ENCODE results near the gene ATP4B.

Gene ATP4B

GRCh38 chr13:113657851-113658741 is at the start of gene ATP4B:
TSS of gene ATP4B (minus strand) at chr13:113658198. CDS start at chr13:113658144, 54 bp downstream.
- no peak for TF ChIP-seq GATA2 (IDR thresholded peaks at IDR 0.05; ENCODE audit: low read depth, low read length)
- no peak for TF ChIP-seq GATA3 (IDR thresholded peaks at IDR 0.05; ENCODE audit: low read depth, low read length)

GRCh38 chr13:113672002-113672651 is 14.1 kb upstream of the ATP4B start:
- TF ChIP-seq GATA2 (IDR thresholded peaks at IDR 0.05; ENCODE audit: low read depth, low read length) = no peak
- no peak for TF ChIP-seq GATA3 (IDR thresholded peaks at IDR 0.05; ENCODE audit: low read depth, low read length)

- TF ChIP-seq GATA3 (IDR thresholded peaks at IDR 0.05; ENCODE audit: low read depth, low read length) (no peak), GATA2 (IDR thresholded peaks at IDR 0.05; ENCODE audit: low read depth, low read length) (no peak)
Measured at GRCh38 chr13:113671066-113672001, 13.3 kb upstream of the ATP4B start.

- TF ChIP-seq GATA3 (IDR thresholded peaks at IDR 0.05; ENCODE audit: low read depth, low read length) = no peak
- no peak for TF ChIP-seq GATA2 (IDR thresholded peaks at IDR 0.05; ENCODE audit: low read depth, low read length)
Measured at GRCh38 chr13:113670541-113670940, 12.5 kb upstream of the ATP4B start.

- no peak for TF ChIP-seq GATA2 (IDR thresholded peaks at IDR 0.05; ENCODE audit: low read depth, low read length)
- TF ChIP-seq GATA3 (IDR thresholded peaks at IDR 0.05; ENCODE audit: low read depth, low read length) = no peak
Measured at GRCh38 chr13:113669755-113670341, 11.8 kb upstream of the ATP4B start.

- TF ChIP-seq GATA2 (IDR thresholded peaks at IDR 0.05; ENCODE audit: low read depth, low read length) = no peak
- TF ChIP-seq GATA3 (IDR thresholded peaks at IDR 0.05; ENCODE audit: low read depth, low read length) = no peak
Measured at GRCh38 chr13:113669231-113669754, 11.3 kb upstream of the ATP4B start.

GRCh38 chr13:113668491-113668971 is 10.5 kb upstream of the ATP4B start:
- TF ChIP-seq GATA3 (IDR thresholded peaks at IDR 0.05; ENCODE audit: low read depth, low read length) (no peak), GATA2 (IDR thresholded peaks at IDR 0.05; ENCODE audit: low read depth, low read length) (no peak)

- no peak for TF ChIP-seq GATA3 (IDR thresholded peaks at IDR 0.05; ENCODE audit: low read depth, low read length)
- no peak for TF ChIP-seq GATA2 (IDR thresholded peaks at IDR 0.05; ENCODE audit: low read depth, low read length)
Measured at GRCh38 chr13:113667771-113668490, 9.9 kb upstream of the ATP4B start.

GRCh38 chr13:113666951-113667701 is 9.1 kb upstream of the ATP4B start, which contains the start of gene GRK1:
TSS of gene GRK1 (plus strand) at chr13:113667219. CDS start at chr13:113667387, 168 bp downstream.
- TF ChIP-seq GATA3 (IDR thresholded peaks at IDR 0.05; ENCODE audit: low read depth, low read length) (no peak), GATA2 (IDR thresholded peaks at IDR 0.05; ENCODE audit: low read depth, low read length) (no peak)

GRCh38 chr13:113666329-113666670 is 8.3 kb upstream of the ATP4B start:
- TF ChIP-seq GATA3 (IDR thresholded peaks at IDR 0.05; ENCODE audit: low read depth, low read length) (no peak), GATA2 (IDR thresholded peaks at IDR 0.05; ENCODE audit: low read depth, low read length) (no peak)

- TF ChIP-seq GATA2 (IDR thresholded peaks at IDR 0.05; ENCODE audit: low read depth, low read length) (no peak), GATA3 (IDR thresholded peaks at IDR 0.05; ENCODE audit: low read depth, low read length) (no peak)
Measured at GRCh38 chr13:113665597-113666328, 7.8 kb upstream of the ATP4B start.
